H1 (cell line): ENCODE measurements around the gene ENPP1. TPM values are rescaled to one million over a fixed set of nuclear protein-coding genes. Genes with fewer than 3 reads are reported as not detected.

Experiments used
- CREB1 ChIP-seq: IDR thresholded peaks from 2 replicates; pipeline ENCODE4 v1.6.1; 2012; ENCODE audit warnings: inconsistent platforms
- RAD21 ChIP-seq, 2 experiments: IDR thresholded peaks in 1 of 2; conservative IDR thresholded peaks in 1 of 2; 2 replicates each; pipeline ENCODE4 v1.6.1; 2011; ENCODE audit warnings: low read depth in 2 of 2, low read length in 2 of 2, improper control_type of control experiment in 1 of 2, inconsistent platforms in 1 of 2, mild to moderate bottlenecking in 1 of 2, moderate library complexity in 1 of 2
- SUZ12 ChIP-seq: fragments of 200-600 bp; sonication (generic); IDR thresholded peaks from 2 replicates; pipeline ENCODE4 v1.6.1; 2012; ENCODE audit warnings: mild to moderate bottlenecking, inconsistent platforms, low read length, moderate library complexity, mixed read lengths
- TCF12 ChIP-seq: IDR thresholded peaks from 2 replicates; pipeline ENCODE4 v1.6.1; 2011; ENCODE audit warnings: low read depth, mild to moderate bottlenecking, low read length
- YY1 ChIP-seq: IDR thresholded peaks from 2 replicates; pipeline ENCODE4 v1.6.1; 2011; ENCODE audit warnings: low read depth, mild to moderate bottlenecking, low read length
- polyA plus RNA-seq, 7 experiments: library from polyadenylated mRNA; depleted of rRNA in 3 of 7; stranded (reverse) in 5 of 7; unstranded in 2 of 7; fragments of >200 nt in 5 of 7; fragments of 200-250 nt in 2 of 7; gene quantifications; 1 replicate in 5 of 7; 2 replicates in 1 of 7; 4 replicates in 1 of 7; pipeline versions ENCODE4 v1.2.1 to v1.2.3, GENCODE V29; 2011 to 2013; ENCODE audit warnings: missing spikeins in 2 of 7, mixed read lengths in 2 of 7
- total RNA-seq: library from RNA; stranded (reverse); fragmentation: NEBNext Ultra II Directional; extraction: Animal tissue kit (Norgen Biotek cat#: 25700); gene quantifications from 2 replicates; pipeline ENCODE4 v1.2.1, GENCODE V29; 2021

The ENPP1 gene
- total and polyA plus RNA-seq, 2 of the 8 experiments (the other 6 are each of a cell fraction or from before 2014, with no cell fraction given): 10.1 to 39.1 TPM

GRCh38 chr6:131897050-131897435 lies 89.2 kb downstream of the ENPP1 start (continued):
- no peak for TF ChIP-seq TCF12
- TF ChIP-seq RAD21 (IDR thresholded peaks at IDR 0.05 in 1 of 2, conservative IDR thresholded peaks at IDR 0.05 in 1 of 2; ENCODE audit: low read depth in 2 of 2, low read length in 2 of 2): no peak
- no peak for TF ChIP-seq CREB1
- no peak for TF ChIP-seq SUZ12
- no peak for TF ChIP-seq YY1
